GM21528 (cell line): ENCODE measurements around the gene FGF18.

Source experiments
- ATAC-seq: cut with Tn5 transposase; IDR thresholded peaks from one replicate; pipeline ENCODE4 v1.9.1; 2021; ENCODE audit warnings: mild to moderate bottlenecking, moderate library complexity; ENCODE audit not compliant: unreplicated experiment, low FRiP score

Gene FGF18

DNA sequence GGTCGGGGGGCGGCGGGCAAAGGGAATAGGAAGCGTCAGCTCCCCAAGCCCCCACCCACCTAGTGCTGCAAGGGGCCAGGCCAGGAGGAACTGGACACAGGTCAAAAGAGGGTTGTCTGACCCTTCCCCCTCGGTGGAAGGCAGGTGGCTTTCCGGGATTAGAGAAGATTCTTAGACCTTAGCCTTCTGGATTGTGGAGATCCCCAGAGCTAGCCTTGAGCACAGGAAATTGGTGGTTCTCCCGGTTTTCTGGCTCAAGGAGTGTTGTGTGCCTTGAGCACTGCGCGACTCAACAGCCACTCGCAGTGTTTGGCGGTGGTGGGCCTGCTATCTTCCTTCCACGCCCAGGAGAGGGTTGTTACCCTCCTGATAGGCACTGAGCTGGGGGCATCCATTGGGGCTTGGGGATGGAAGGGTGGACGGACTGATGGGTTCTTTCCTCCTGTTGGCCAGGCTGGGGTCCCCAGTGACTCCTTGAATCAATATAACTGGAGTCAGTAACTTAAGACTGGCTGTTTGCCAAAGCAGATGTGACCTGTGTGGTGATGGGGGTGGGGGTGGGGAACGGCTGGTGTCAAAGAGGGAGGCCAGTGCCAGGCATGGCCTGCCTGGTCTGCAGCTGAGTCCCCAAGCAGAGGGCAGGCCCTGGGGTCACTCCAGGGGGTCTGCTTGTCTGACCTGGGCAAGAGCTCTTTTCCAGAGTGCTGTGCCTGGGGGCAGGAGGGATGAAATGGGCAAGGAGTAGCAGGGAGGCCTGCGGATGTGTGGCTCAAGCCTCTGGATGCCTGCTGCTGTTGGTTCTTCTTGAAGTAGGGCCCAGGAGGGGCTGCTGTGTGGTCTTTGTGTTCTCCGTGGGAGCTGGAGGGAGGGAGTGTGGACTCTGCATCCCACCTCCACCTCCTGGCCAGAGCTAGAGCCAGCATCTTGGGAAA lies 2.1 kb downstream of the FGF18 start:
- no peak for ATAC-seq

- no peak for ATAC-seq
Measured at GRCh38 chr5:171422495-171422894, 3.0 kb downstream of the FGF18 start.

GRCh38 chr5:171422902-171423663 lies 3.6 kb downstream of the FGF18 start:
- ATAC-seq, result no peak

GRCh38 chr5:171424726-171425125 lies 5.3 kb downstream of the FGF18 start:
- ATAC-seq, result no peak

DNA sequence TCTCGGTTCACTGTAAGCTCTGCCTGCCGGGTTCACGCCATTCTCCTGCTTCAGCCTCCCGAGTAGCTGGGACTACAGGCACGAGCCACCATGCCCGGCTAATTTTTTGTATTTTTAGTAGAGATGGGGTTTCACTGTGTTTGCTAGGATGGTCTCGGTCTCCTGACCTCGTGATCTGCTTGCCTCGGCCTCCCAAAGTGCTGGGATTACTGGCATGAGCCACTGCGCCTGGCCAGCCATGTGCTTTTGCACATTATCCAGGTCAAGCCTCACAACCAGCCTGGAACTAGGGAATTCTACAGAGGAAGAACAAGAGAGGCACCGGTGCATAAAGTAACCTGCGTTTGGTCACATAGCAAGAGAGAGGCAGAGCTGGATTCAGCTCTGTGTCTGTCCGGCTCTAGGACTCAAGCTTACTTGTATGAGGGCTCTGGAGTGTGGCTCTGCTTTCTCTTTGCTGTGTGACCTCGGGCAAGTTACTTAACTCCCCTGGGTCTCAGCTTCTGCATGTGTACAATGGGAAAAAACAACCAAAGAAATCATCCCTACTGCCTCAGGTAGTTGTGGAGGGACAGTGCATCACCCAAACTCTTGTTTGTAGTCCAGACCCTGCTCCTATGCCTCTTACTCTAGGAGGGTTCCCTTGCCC lies 6.3 kb downstream of the FGF18 start:
- ATAC-seq, result no peak

DNA sequence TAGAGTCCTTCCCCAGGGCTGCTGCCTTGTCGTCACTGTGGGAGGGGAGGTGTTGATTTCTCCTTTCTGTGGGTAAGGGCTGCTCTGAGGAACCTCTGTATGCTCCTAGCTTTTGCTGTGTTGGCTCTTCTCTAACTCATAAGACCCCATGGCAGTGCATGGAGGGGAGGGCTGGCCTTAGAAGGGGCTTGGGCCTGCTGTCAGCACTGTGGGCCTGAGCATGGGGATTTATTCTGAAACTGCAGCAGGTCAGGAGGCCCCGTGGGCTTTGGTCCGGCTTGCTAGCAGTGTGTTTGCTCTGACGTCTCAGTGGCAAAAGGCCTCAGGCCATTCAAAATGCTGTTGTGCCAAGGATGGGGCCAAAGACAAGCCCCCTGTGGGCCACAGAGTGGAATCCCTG lies 6.8 kb downstream of the FGF18 start:
- ATAC-seq, result no peak

DNA sequence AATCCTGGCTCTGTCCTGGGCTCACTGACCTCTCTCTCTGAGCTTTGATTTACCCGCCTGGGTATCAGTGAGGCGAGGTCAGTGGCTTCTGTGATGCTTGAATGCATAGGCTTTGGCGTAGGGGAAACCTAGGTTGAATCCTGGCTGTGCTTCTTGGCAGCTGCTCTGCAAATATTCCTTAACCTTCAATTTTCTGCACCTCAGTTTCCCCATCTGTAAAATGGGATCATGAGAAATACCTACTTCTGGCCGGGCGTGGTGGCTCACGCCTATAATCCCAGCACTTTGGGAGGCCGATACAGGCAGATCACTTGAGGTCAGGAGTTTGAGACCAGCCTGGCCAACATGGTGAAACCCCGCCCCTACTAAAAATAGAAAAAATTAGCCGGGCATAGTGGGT lies 7.2 kb downstream of the FGF18 start:
- no peak for ATAC-seq

DNA sequence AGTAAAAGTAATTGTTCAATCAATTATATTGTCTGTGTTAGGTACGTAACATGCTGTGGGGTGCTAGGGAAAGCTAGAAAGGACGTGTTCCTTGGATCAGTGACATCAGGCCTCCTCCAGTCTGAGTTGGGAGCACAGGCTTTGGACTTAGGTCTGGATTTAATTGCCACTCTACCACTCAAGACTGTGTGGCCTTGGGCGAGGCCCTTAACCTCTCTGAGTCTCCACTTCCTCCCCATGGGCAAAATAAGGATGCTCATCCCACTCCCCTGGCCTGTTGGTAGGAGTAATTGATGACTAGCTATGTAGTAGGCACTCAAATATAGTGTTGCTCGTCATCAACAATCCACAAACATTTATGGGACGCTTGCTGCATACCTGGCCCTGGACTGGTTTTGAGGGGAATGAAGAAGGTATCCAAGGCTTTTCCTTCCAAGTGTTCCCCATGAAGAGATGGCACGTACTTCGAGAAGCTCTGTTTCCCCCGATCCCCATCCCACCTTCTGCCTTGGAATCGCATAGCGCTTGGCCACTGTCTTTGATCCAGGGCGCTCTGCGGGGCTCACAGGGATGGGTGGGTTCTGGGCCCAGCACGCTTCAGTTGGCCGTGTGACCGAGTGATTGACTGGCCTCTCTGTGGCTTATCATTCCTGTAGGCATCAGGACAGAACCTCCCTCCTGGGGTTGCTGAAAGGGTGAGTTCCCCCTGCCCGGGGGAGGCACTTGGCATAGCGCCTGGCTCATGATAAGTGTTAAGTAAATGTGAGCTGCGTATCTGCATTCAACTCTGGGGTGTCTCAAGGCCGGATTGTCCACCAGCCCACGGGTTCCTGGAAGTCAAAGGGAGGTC lies 8.1 kb downstream of the FGF18 start:
- ATAC-seq, result no peak

- no peak for ATAC-seq
Measured at GRCh38 chr5:171428168-171428696, 8.8 kb downstream of the FGF18 start.

GRCh38 chr5:171428809-171429542 lies 9.5 kb downstream of the FGF18 start:
- ATAC-seq, result no peak

DNA sequence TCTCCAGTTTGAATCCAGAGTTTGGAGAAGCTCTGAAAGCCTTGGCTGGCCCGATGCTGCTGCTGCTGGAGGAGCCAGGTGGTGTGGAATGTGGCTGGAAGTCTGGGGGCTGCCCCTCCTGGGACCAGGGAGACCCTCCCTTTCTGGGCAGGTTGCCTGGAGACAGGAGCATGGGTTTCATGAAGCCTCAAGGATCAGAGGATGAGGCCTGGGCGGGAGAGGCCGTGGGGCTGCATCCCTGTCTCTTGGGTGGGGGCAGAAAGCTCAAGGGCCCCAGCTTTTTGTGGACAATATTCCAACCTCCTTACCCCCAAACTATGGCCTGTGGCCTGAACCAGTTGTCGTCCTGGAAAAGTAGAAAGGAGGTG lies 10.1 kb downstream of the FGF18 start:
- no peak for ATAC-seq

DNA sequence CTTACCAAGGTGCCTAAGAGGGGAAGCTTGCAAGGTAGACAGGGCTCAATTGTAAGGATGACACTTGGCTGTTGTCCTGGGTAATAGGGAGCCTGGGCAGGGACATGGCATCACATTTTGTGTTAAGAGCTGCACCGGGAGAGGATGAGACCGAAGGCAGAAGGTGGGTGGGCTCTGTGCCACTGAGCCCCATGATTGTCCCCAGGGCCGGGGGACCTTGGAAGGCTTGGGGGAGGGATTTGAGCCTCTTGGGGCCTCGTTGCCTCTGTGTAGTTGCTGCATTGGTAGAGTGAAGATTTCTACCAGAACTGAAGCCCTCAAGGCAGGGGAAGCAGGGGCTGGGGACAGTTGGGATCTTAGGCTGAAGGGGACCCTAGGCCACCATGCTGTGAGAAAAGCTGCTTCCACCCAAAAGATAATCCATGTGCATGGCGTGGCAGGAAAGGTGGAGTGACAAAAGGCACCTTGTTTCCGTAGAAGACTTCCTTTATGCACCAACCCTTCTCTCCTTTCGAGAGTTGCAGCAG lies 11.9 kb downstream of the FGF18 start:
- ATAC-seq, result no peak

GRCh38 chr5:171432076-171432475 lies 12.6 kb downstream of the FGF18 start:
- ATAC-seq, result no peak

- ATAC-seq, result no peak
Measured at GRCh38 chr5:171432583-171433351, 13.3 kb downstream of the FGF18 start.

DNA sequence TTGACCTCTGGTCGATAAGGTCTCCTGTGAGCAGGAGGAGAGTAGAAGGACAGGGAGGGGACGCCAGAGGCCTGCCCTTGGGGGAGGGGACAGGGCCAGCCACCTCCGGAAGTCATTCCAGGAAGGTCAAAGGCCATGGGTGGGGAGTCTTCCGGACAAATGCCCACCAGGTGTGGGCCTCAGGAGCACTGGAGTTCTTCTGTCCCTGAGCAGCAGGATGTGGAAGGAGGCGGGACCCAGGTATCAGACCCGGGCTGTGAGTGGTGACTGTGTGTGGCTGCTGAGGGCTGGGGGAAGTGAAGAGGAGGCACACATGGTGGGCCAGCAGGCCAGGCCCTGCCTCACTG lies 13.9 kb downstream of the FGF18 start:
- no peak for ATAC-seq

- ATAC-seq, result no peak
Measured at GRCh38 chr5:171433982-171434676, 14.7 kb downstream of the FGF18 start.

GRCh38 chr5:171434874-171435273 lies 15.4 kb downstream of the FGF18 start:
- no peak for ATAC-seq

GRCh38 chr5:171435908-171436307 lies 16.5 kb downstream of the FGF18 start:
- ATAC-seq, result no peak
